ENCODE measurements around the gene INPP5A.

The INPP5A gene

GRCh38 chr10:132728321-132728720, 190.7 kb downstream of the INPP5A start:
- Histone ChIP-seq H3K27me3 (ENCODE audit: insufficient read depth, poor library complexity, severe bottlenecking) (no peaks in the 10 kb centered on the region), H3K4me3 (replicated peaks; ENCODE audit: insufficient read depth, low read length) (no peak overlapping the region), H3K27ac (replicated peaks) (no peak overlapping the region)
- TF ChIP-seq GABPA (IDR thresholded peaks at IDR 0.05; ENCODE audit: low read depth) (no peak), CTCF (IDR thresholded peaks at IDR 0.05; ENCODE audit: insufficient read depth, low read length) (no peak), POLR2AphosphoS5 (IDR thresholded peaks at IDR 0.05; ENCODE audit: low read depth) (no peak), SPI1 (IDR thresholded peaks at IDR 0.05; ENCODE audit: borderline replicate concordance, low read depth) (no peak), REST (IDR thresholded peaks at IDR 0.05; ENCODE audit: insufficient replicate concordance, low read depth) (no peak)
- no peak for DNase-seq (ENCODE audit: low read depth in 1 of 2, low spot score in 1 of 2)

GRCh38 chr10:132728741-132729140, 191.2 kb downstream of the INPP5A start:
- Histone ChIP-seq H3K4me3 (replicated peaks; ENCODE audit: insufficient read depth, low read length) (no peak overlapping the region), H3K27me3 (ENCODE audit: insufficient read depth, poor library complexity, severe bottlenecking) (no peaks in the 10 kb centered on the region), H3K27ac (replicated peaks) (no peak overlapping the region)
- DNase-seq (ENCODE audit: low read depth in 1 of 2, low spot score in 1 of 2) = no peak
- no peak for TF ChIP-seq REST (IDR thresholded peaks at IDR 0.05; ENCODE audit: insufficient replicate concordance, low read depth)
- TF ChIP-seq GABPA (IDR thresholded peaks at IDR 0.05; ENCODE audit: low read depth) = no peak

- no peak overlapping the region for H3K4me3 ChIP-seq (replicated peaks; ENCODE audit: insufficient read depth, low read length)
- no peak for DNase-seq (ENCODE audit: low read depth in 1 of 2, low spot score in 1 of 2)
- H3K27me3 ChIP-seq (ENCODE audit: insufficient read depth, poor library complexity, severe bottlenecking) = no peaks in the 10 kb centered on the region
- no peak for TF ChIP-seq GABPA (IDR thresholded peaks at IDR 0.05; ENCODE audit: low read depth)
- no peak for TF ChIP-seq REST (IDR thresholded peaks at IDR 0.05; ENCODE audit: insufficient replicate concordance, low read depth)
- no peak for TF ChIP-seq POLR2AphosphoS5 (IDR thresholded peaks at IDR 0.05; ENCODE audit: low read depth)
- no peak for TF ChIP-seq SPI1 (IDR thresholded peaks at IDR 0.05; ENCODE audit: borderline replicate concordance, low read depth)
- TF ChIP-seq CTCF (IDR thresholded peaks at IDR 0.05; ENCODE audit: insufficient read depth, low read length) = no peak
- no peak overlapping the region for H3K27ac ChIP-seq (replicated peaks)
Observed at GRCh38 chr10:132729810-132730572, 192.4 kb downstream of the INPP5A start.
